Adrenal gland (tissue), 5 donors: ENCODE data around the gene C19orf38.

ENCODE experiments used
- POLR2A ChIP-seq, 2 donors: fragments of 450-650 bp; IDR thresholded peaks; one replicate each; pipeline ENCODE4 v1.6.1; 2017; ENCODE audit warnings: antibody characterized with exemption in 2 of 2, mild to moderate bottlenecking in 2 of 2, moderate library complexity in 1 of 2
- TF ChIP-seq, protein P1 (sequence below), 6 experiments: fragments of 450-650 bp in 4 of 6; fragments of 200-600 bp in 2 of 6; sonication (generic) in 1 of 6; IDR thresholded peaks; 1 replicate in 5 of 6; 2 replicates in 1 of 6; pipeline versions ENCODE4 v1.5.1 to v1.8.0; 2016 to 2021; ENCODE audit warnings: antibody characterized with exemption in 6 of 6, mild to moderate bottlenecking in 2 of 6, moderate library complexity in 1 of 6
- donor health status: DM: no; HTN: no; CAD: no.

GRCh38 chr19:10870501-10870954, 22.3 kb downstream of the C19orf38 start:
- TF ChIP-seq, protein P1, sequence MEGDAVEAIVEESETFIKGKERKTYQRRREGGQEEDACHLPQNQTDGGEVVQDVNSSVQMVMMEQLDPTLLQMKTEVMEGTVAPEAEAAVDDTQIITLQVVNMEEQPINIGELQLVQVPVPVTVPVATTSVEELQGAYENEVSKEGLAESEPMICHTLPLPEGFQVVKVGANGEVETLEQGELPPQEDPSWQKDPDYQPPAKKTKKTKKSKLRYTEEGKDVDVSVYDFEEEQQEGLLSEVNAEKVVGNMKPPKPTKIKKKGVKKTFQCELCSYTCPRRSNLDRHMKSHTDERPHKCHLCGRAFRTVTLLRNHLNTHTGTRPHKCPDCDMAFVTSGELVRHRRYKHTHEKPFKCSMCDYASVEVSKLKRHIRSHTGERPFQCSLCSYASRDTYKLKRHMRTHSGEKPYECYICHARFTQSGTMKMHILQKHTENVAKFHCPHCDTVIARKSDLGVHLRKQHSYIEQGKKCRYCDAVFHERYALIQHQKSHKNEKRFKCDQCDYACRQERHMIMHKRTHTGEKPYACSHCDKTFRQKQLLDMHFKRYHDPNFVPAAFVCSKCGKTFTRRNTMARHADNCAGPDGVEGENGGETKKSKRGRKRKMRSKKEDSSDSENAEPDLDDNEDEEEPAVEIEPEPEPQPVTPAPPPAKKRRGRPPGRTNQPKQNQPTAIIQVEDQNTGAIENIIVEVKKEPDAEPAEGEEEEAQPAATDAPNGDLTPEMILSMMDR (IDR thresholded peaks at IDR 0.05): no peak
- TF ChIP-seq POLR2A (IDR thresholded peaks at IDR 0.05): no peak
